KMS-11 (cell line): ENCODE results near the gene FNDC4.

Source experiments
- H2AFZ ChIP-seq: fragments of 200-600 bp; sonication (generic); 2 replicates; pipeline ENCODE4 v1.6.1; 2016; ENCODE audit warnings: antibody characterized with exemption, mixed run types, low read depth
- H3K27ac ChIP-seq: fragments of 200-600 bp; sonication (generic); 2 replicates; pipeline ENCODE4 v1.6.1; 2016; ENCODE audit warnings: mild to moderate bottlenecking, mixed run types
- H3K27me3 ChIP-seq: fragments of 200-600 bp; sonication (generic); 2 replicates; pipeline ENCODE4 v1.6.1; 2017; ENCODE audit warnings: mild to moderate bottlenecking, low read depth, mixed run types, moderate library complexity; ENCODE audit not compliant: insufficient read depth
- H3K36me3 ChIP-seq: fragments of 200-600 bp; sonication (generic); 2 replicates; pipeline ENCODE4 v1.6.1; 2017; ENCODE audit warnings: mild to moderate bottlenecking, mixed run types; ENCODE audit not compliant: insufficient read depth
- H3K4me1 ChIP-seq: fragments of 200-600 bp; sonication (generic); 2 replicates; pipeline ENCODE4 v1.6.1; 2016; ENCODE audit warnings: mild to moderate bottlenecking, low read depth, mixed run types; ENCODE audit not compliant: poor library complexity, severe bottlenecking
- H3K4me2 ChIP-seq: fragments of 200-600 bp; sonication (generic); 2 replicates; pipeline ENCODE4 v1.7.0; 2016; ENCODE audit warnings: mild to moderate bottlenecking, mixed run types
- H3K4me3 ChIP-seq: fragments of 200-600 bp; sonication (generic); IDR thresholded peaks from 2 replicates; pipeline ENCODE4 v1.6.1; 2017; ENCODE audit warnings: low read depth, low read length, mixed read lengths; ENCODE audit not compliant: insufficient read depth
- H3K79me2 ChIP-seq: fragments of 200-600 bp; sonication (generic); 2 replicates; pipeline ENCODE4 v1.6.1; 2016; ENCODE audit warnings: low read depth, mixed run types; ENCODE audit not compliant: insufficient read depth
- H3K9ac ChIP-seq: fragments of 200-600 bp; sonication (generic); 2 replicates; pipeline ENCODE4 v1.6.1; 2016; ENCODE audit warnings: mild to moderate bottlenecking, mixed run types
- H4K20me1 ChIP-seq: fragments of 200-600 bp; sonication (generic); 2 replicates; pipeline ENCODE4 v1.6.1; 2016; ENCODE audit warnings: mild to moderate bottlenecking, mixed run types; ENCODE audit not compliant: insufficient read depth
- TF ChIP-seq, protein P1 (sequence below): fragments of 200-600 bp; sonication (generic); conservative IDR thresholded peaks from 2 replicates; pipeline ENCODE4 v1.6.1; 2017; ENCODE audit warnings: low read depth, mild to moderate bottlenecking, antibody characterized with exemption, low read length, moderate library complexity, mixed read lengths

The FNDC4 gene

DNA sequence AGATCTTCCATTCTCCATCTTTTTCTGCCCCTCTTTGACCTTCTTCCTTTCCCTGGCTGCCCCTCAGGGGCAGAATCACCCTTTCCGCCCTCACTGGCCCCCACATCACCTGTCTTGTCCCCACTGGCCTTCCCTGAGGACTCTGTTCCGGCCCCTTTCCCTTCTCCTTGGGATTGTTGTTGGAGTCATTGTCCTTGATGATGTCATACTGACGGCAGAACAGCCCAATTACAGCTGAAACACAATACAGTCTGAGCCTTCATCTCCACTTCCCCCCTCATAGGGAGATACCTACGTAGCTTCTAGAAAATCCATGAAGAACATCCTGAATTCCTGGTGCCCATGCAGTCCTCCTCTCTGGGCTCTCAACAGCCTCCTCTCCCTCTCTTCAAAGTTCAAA, 2.4 kb downstream of the FNDC4 start:
- TF ChIP-seq, protein P1, sequence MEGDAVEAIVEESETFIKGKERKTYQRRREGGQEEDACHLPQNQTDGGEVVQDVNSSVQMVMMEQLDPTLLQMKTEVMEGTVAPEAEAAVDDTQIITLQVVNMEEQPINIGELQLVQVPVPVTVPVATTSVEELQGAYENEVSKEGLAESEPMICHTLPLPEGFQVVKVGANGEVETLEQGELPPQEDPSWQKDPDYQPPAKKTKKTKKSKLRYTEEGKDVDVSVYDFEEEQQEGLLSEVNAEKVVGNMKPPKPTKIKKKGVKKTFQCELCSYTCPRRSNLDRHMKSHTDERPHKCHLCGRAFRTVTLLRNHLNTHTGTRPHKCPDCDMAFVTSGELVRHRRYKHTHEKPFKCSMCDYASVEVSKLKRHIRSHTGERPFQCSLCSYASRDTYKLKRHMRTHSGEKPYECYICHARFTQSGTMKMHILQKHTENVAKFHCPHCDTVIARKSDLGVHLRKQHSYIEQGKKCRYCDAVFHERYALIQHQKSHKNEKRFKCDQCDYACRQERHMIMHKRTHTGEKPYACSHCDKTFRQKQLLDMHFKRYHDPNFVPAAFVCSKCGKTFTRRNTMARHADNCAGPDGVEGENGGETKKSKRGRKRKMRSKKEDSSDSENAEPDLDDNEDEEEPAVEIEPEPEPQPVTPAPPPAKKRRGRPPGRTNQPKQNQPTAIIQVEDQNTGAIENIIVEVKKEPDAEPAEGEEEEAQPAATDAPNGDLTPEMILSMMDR, result no peak
- no peaks in the 10 kb centered on the region for H3K36me3 ChIP-seq
- H3K27me3 ChIP-seq, result no peaks in the 10 kb centered on the region
- no peak overlapping the region for H3K4me2 ChIP-seq
- no peak overlapping the region for H3K27ac ChIP-seq
- H4K20me1 ChIP-seq, result no peaks in the 10 kb centered on the region
- H3K4me1 ChIP-seq, result peaks cover 10% of the 10 kb centered on the region
- H3K4me3 ChIP-seq, result no peak overlapping the region
- no peak overlapping the region for H2AFZ ChIP-seq
- no peaks in the 10 kb centered on the region for H3K79me2 ChIP-seq
- no peak overlapping the region for H3K9ac ChIP-seq

DNA sequence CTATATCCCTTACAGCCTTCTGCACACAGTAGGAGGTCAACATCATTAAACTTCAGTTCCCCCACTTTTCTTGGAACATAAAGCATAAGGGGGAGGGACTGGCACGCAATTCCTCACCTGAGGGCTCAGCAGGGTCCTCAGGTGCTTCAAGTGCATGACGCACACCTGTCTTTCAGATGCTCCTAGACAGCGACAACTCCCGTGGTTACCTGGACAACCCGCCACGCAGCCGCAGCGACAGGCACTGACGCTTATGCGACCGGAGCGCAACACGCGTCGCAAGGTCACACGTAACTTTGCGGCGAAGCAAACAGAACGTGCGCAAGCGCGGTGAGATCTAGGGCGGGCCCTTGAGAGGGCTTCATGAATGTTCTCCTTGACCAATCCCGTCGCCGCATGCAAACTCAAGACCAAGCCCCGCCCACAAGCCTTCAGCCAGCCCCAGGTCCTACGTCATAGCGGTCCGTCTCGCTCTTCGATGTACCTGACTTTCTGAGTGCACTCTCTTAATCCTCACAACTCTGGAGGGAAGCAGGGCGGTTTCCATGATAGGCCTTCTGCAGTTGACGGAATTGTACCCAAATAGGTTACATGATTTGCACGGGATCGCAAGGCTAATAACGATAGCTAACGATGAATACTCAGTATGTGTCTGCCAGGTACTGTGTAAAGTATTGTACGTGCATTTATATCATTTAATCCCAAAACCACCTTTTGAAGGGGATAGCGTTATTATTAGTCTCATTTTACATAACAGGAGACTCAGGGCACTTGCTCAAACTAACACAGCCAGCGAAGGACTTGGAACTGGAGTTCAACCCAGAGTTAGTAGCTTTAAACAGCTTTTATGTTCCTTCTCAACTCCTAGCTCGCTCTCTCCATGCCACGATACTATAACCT, 5.3 kb downstream of the FNDC4 start, which contains the start of gene IFT172:
TSS of gene IFT172 (minus strand) at position 246 of the 900 bp plus-strand sequence. CDS start at position 156, 90 bp downstream.
- peak within 1 kb of the TSS; percentile 72 for H2AFZ ChIP-seq
- peak within 1 kb of the TSS; percentile 81 for H3K4me2 ChIP-seq
- H3K27ac ChIP-seq, result peak within 1 kb of the TSS; percentile 46
- peak within 1 kb of the TSS; percentile 92 for H3K4me3 ChIP-seq
- peaks cover 10% of the 10 kb centered on the region for H3K4me1 ChIP-seq
- TF ChIP-seq, protein P1, result no peak
- H4K20me1 ChIP-seq, result no peaks in the 10 kb centered on the region
- no peaks in the 10 kb centered on the region for H3K36me3 ChIP-seq
- no peaks in the 10 kb centered on the region for H3K27me3 ChIP-seq
- peak within 1 kb of the TSS; percentile 36; the same call in 1 of the 2 replicates for H3K9ac ChIP-seq
- no peaks in the 10 kb centered on the region for H3K79me2 ChIP-seq

DNA sequence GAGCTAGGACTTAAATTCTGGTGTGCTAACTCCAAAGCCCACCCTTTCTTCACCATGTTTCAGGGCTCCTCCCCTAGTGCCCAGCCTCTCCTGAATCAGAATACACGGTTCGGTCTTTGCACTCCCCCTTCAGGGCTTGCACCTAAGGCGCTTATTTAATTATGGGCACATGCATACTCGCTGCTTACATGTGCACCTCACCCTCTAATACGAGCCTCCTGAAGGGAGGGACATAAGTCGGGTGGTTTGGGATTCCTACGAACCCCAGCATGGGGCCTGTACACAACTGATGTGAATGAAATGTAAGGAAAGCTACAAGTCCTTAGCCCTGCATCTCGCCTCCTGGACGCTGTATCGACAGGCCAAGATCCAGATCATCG, 5.9 kb downstream of the FNDC4 start:
- peak overlapping the region; percentile 46 for H3K27ac ChIP-seq
- H3K4me3 ChIP-seq, result peak overlapping the region; percentile 92
- peak overlapping the region; percentile 36; the same call in 1 of the 2 replicates for H3K9ac ChIP-seq
- H3K4me1 ChIP-seq, result peaks cover 10% of the 10 kb centered on the region
- H3K4me2 ChIP-seq, result peak overlapping the region; percentile 81
- no peaks in the 10 kb centered on the region for H4K20me1 ChIP-seq
- no peaks in the 10 kb centered on the region for H3K36me3 ChIP-seq
- TF ChIP-seq, protein P1, result no peak; the same call in 1 of the 2 replicates
- H2AFZ ChIP-seq, result peak overlapping the region; percentile 72
- no peaks in the 10 kb centered on the region for H3K79me2 ChIP-seq
- H3K27me3 ChIP-seq, result no peaks in the 10 kb centered on the region

DNA sequence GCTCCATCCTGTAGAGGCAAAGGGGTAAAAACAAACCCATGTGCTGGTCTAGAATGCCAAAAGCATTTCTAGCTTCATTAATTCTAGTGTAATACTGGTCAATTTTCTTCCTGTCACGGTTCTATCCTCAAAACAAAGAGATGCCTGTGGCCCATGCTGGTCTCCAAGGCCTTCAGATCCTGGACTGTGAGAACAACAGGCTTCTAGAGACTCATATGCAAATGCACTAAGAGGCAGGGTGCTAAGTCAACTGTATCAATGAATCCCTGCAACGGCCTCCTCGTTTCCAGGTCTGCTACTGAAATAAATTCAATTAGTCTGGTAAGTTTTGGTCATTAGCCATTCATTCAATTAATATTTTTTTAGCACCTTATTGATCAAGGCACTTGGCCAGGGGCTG, 9.5 kb downstream of the FNDC4 start:
- no peaks in the 10 kb centered on the region for H3K36me3 ChIP-seq
- H4K20me1 ChIP-seq, result no peaks in the 10 kb centered on the region
- H3K4me3 ChIP-seq, result no peak overlapping the region
- H3K27me3 ChIP-seq, result no peaks in the 10 kb centered on the region
- no peak overlapping the region for H3K27ac ChIP-seq
- no peak overlapping the region for H2AFZ ChIP-seq
- H3K4me2 ChIP-seq, result no peak overlapping the region
- no peaks in the 10 kb centered on the region for H3K79me2 ChIP-seq
- TF ChIP-seq, protein P1, result no peak
- no peak overlapping the region for H3K9ac ChIP-seq
- H3K4me1 ChIP-seq, result peaks cover 10% of the 10 kb centered on the region
